GM21360 (cell line): ENCODE measurements around the gene EEFSEC.

ENCODE experiments used
- ATAC-seq: cut with Tn5 transposase; IDR thresholded peaks from one replicate; pipeline ENCODE4 v1.9.1; 2021; ENCODE audit warnings: mild to moderate bottlenecking, moderate library complexity; ENCODE audit not compliant: unreplicated experiment

Gene EEFSEC

DNA sequence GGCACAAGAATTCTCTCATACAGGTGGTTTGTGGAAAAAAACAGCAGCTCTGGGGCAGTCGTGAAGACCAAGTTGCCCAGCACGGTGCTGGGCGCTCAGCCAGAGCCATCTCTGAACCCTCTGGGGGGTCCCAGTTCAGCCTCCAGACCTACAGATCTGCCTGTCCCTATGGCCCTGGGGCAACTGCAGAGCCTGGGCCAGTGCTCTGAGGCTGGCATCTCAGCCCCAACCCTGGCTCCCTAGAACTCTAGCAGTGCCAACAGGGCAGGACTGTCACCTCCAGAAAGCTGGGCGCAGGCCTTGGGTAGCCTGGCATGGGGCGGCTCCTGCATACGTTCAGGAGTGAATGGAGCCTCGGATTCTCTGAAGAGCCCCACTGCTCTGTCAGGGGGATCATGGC is 268.7 kb downstream of the EEFSEC start:
- no peak for ATAC-seq

DNA sequence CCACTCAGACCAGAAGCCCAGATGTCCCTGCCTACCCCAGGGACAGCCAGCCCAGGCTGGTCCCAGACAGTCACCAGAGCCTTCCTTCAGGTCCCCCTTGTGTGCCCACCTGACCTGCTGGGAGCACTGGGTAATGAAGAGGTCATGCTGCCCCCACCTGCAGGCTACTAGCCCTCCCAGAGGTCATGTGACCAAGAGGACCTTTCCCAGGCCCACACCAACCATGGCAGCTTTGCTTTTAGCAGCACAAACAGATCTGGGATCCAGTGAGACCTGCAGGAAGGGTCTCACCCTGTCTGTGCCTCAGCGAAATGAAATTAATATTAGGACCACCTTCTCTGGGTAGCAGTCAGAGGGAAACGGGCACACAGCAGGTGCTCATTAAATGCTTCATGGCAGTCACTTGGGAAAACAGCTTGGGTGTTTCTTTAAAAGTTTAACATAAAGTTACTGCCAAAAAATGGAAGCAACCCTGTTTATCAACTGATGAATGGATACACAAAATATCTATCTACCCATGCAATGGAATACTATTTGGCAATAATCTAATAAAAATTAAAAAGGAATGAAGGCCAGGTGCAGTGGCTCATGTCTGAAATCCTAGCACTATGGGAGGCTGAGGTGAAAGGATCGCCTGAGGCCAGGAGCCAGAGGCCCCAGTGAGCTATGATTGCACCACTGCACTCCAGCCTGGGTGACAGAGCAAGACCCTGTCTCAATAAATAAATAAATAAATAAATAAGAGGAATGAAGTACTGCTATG is 269.7 kb downstream of the EEFSEC start:
- ATAC-seq = no peak

DNA sequence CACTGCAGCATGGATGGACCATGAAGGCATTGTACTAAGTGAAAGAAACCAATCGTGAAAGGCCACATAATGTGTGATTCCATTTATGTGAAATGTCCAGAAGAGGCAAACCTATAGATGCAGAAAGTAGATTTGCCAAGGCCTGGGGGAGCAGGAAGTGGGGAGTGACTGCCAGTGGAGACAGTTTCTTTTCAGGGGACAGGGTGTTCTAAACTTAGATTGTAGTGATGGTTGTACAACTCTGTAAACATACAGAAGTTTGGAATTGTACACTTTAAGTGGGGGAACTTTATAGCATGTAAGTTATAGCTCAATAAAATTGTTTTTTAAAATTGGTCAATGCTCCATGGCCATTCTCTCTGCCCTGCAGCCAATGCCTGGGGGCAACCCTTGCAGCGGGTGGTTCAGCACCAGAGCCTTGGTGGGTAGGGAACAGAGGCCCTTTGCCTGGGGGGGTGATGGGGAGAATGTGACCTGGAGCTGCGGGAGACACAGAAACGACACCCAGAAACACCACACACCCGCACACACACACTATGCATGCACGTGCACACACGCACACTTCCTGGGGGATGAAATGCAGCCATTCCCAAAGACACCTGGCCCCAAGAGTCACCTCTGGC is 270.4 kb downstream of the EEFSEC start:
- ATAC-seq = no peak

DNA sequence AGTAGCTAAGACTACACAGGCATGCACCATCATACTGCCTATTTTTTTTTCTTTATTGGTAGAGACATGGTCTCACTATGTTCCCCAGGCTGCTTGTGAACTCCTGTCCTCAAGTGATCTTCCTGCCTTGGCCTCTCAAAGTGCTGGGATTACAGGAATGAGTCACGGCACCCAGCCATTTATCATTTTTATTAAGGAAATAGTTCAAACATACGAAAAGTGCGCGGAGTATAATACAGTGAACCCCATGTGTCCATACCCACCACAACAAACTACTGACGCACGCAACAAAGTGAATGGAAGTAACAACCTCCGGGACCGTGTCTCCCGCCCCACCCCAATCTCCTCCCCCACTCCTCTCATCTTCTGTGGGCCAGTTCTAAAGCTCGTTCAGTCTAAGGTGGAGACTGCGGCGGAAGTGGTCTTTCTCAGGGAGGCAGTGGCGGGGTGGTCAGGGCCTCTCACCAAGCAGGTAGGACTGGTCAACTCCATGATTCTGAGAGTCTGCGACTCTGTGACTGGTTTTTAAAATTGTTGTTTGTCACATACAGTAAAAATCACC is 271.3 kb downstream of the EEFSEC start:
- ATAC-seq = no peak

DNA sequence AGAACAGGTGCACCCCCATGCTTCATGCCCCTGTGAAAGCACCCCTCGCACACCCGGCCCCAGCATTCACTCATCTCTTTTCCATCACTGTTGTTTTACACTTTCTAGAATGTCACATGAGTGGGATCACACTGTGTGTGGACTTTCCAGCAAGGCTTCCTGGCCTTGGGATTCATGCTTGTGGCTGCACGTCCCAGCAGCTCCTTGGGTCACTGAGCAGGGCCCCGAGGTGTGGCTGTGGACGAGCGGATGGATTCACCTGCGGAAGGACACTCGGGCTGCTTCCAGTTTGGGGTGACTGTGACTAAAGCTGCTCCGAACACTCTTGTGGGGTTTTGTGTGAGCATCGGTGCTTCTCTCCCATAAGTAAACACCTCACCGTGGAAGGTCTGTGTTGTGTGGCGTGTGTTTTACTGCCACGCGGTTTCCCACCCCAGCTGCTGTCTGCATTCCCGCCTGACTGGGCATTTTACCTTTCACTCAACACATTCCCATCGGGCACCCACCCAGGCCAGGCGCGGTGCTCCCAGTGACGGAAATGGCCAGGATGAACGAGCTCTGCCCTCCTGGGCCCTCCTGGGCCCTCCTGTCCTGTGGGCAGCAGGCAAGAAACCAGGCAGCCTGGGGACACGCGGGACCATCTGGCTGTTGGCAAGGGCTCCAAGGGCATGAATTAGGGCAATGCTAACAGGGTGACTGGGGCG is 272.0 kb downstream of the EEFSEC start:
- ATAC-seq = no peak

DNA sequence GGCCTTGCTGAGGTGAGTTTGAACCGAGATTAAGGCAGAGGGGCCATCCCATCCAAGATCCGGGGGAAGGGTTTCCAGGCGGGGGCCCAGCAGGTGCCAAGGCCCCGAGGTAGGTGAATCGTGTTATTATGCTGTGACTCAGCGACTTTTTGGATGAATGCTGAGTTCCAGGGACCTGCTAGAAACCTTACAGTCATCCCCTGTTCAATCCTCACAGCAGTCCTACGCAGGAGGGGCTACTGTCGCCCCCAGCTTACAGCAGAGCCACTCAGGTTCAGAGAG is 272.5 kb downstream of the EEFSEC start:
- no peak for ATAC-seq

DNA sequence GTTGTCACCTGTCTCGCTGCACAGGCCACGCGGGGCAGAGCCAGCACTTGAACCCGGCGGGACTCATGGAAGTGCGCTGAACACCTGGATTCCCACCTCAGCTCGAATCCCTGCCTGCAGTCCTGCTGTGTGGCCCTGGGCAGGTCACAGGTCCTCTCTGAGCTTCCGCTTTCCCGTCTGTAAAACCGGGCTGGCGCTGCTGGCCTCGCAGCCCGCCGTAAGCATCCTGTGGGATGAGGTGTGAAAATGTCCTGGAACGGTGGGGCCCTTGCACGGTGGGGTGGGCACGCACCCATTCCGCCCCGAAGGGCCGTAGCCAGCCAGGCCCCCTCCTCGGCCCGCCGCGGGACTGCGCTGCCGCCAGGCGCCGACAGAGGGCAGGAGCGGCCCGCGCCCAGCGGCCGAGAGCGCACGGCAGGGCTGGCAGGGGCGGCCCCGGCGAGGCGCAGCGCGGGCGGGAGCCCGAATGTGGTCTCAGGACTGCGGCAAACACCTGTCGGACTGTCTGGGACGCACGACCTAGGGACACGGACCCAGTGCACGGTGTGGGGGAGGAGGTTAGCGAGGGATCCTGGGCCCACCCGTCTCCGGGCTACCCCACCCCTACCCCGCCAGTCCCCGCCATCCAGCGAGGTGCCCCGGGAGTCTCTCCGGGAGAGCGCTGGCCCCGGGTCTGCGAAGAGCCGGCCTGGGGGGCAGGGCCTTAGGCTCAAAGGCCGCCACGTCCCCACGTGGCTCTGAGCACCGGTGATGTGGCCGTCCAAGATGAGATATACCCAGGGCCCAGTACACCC is 273.0 kb downstream of the EEFSEC start:
- no peak for ATAC-seq

DNA sequence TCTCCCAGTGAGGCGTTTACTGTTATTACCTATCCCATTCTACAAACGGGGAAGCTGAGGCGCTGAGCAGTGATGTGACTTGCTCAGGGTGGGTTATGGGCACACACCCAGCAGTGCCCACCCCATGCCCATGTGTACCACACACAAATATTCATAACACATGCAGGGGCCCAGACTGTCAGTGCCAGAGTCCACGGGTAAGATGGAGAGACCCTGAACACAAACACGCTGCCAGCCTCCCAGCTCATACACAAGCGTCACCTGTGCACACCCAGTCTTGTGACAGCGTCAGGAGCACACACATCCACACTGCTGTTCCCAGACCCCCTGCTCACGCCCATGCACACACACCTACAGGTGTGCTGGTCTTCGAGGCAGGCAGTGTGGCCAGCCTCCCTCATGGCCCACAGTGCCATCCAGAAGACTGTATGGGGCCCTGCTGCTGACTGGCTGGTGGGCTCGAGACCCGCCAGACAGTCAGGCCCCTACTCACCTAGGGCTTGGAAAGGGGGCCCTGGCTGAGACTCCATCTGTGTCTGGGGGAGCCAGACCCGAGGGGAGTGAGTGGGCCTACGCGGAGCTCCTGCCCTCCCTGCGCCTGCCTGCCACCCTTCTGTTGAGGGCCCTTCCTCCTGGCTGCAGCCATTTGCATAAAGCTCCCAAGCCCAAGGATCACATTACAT is 274.0 kb downstream of the EEFSEC start:
- ATAC-seq = no peak

DNA sequence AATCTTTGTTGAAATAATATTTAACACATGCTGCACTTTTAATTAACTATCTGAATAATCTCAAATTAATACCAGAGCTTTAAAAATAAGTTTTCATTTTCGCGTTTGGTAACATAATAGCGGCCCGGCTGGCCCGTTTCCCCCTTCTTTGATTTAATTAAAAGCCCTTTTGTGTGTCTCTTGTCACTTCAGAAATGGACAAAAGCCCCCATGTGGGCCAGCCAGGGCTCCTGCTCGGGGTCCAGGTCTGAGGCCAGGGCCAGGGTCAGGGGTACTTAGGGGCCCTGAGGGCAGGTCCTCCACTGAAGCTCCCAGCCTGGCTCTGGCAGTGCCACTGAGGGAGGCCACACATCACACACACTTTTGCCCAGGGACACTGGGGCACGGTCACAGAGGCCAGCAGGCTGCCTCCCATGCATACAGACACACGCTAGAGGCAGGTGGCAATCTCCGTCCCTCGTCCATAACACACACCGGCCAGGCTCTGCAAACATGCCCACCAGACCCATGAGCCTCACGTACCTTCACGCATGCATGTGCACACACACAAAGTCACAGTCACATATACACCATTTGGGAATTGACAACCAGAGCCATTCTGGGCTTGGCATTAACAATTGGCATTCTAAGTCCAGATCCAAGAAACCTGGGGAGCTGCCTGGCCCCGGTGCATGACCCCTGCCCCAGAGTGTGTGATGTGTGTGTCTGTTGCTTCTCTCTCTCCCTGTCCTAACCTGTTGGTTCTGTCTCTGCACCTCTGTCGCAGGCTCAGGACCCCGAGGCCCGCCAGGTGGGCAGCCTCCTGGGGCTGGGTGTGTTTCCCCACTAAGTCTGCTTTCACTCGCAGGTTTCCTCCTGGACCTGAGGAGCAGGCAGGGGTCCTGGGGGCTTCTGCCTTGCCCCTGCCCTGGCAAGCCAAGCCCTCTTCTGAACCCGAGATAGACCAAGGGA is 274.9 kb downstream of the EEFSEC start:
- ATAC-seq = no peak

DNA sequence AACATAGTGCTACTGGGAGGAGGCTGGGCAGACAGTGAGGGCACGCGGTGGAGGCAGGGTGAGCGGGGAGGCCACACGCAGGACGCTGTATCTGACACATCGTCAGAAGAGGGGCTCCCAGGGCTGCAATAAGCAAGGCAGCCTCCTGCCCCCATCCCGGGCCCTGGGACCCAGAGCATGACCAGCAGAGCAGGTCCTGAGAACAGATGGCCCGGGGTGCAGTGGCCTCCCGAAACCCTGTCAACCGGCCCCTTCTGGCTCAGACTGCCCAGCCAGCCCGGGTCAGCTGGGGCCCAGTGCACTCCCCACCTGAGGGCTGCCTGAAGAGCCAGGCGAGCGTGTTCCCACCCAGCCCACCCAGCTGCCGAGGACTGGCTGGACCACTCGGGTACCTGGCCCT is 276.0 kb downstream of the EEFSEC start:
- no peak for ATAC-seq

DNA sequence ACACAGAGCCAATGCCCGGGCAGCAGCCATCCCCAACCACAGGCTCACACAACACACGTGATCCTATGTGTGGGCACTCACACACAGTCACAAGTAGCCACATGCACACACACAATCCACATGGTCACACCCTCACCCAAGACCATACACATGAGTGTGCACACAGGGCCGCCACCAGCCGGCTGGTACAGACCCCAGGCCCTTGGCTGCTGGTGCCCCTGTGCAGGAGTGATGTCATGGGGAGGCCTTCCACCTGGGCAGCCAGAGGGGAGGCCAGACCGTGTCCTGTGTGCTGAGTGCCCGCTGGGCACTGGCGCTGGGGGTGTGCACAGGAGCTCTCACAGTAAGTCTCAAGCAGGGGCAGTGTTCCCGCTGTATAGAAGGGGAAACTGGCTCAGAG is 276.5 kb downstream of the EEFSEC start:
- ATAC-seq = no peak

DNA sequence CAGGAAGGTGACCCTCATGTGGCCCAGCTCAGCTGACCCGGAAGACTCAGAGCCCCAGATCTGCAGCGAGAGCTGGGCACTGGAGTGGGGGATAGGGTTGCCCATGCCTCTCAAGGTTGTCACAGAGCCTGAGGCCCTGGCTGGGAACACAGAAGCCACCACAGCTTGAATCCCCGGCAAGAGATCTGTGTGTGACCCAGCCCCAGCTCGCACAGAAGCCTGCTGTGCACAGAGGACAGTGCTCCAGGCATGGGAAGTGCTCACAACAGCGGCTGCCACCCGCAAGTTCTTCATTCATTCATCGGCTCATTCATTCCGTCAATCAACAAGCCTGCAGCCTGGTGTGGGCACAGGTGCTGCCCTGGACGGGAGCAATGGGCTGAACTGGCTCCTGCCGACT is 277.0 kb downstream of the EEFSEC start:
- ATAC-seq = no peak

DNA sequence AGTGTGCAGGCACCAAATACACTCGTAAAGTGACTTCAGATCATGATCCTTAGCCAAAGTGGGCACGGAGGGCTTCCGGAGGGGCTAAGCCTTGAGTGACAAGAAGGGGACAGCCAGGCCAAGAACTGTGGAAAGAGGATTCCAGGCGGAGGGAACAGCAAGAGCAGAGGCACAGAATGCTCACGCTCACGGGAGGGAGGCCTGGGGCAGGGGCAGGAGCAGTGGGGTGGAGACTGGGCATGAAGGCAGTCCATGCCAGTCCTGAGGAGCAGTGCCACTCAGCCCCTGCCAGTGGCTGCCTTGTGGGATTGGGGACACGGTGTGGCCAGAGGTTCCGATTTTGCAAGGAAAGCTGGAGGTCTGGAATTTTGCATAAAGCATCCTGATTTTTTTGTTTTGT is 277.4 kb downstream of the EEFSEC start:
- ATAC-seq = no peak

DNA sequence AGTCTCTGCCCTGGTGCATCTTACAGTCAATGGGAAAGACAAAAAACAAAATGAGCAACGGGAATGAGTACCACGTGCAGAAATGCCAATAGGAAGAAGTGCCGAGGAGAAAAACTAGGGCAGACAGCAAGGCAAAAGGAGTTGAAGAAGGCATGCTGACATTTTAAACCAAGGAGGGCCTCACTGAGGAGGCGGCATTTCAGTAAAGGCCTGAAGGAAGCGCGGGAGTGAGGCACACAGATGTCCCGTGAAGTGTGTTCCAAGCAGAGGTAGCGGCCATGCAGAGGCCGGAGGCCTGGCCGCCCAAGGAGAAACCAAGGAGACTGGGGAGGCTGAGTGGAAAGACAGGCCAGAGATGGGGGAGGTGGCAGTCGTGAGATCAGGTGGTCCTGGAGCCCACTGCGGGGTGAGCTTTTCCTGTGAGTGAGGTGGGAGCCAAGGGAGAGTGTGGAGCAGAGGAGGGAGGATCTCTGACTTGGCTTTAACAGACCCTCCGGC is 278.6 kb downstream of the EEFSEC start:
- no peak for ATAC-seq

DNA sequence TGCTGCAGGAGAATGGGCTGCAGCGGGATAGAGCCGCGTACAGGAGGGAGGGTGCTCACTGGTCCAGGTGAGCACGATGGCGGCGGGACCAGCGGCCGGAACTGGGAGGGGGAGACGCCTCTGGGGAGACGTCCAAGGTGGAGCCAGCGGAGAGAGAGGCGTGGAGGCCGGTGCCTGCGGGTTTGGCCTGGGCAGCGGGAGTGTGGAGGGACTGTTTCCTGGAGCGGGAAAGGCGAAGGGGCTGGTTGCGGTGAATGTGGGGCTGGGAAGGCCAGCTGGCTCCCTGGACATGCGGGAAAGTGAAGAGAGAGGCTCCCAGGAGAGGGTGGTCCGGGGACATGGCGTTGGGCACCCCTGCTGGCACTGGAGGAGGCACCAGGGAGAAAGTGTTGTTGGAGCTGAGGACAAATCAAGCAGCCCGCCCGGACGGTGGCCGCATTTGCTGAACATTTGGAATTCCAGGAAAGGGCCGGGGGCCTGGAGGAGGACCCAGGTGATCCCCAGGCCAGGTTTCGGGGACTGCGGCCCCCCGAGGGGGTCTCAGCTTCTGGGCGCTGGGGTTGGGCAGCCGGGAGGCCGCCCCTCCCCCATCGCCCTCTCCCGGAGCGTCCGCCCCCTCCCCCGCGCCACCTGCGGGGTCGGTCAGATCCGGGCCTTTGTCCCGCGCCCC is 279.2 kb downstream of the EEFSEC start:
- ATAC-seq = no peak

DNA sequence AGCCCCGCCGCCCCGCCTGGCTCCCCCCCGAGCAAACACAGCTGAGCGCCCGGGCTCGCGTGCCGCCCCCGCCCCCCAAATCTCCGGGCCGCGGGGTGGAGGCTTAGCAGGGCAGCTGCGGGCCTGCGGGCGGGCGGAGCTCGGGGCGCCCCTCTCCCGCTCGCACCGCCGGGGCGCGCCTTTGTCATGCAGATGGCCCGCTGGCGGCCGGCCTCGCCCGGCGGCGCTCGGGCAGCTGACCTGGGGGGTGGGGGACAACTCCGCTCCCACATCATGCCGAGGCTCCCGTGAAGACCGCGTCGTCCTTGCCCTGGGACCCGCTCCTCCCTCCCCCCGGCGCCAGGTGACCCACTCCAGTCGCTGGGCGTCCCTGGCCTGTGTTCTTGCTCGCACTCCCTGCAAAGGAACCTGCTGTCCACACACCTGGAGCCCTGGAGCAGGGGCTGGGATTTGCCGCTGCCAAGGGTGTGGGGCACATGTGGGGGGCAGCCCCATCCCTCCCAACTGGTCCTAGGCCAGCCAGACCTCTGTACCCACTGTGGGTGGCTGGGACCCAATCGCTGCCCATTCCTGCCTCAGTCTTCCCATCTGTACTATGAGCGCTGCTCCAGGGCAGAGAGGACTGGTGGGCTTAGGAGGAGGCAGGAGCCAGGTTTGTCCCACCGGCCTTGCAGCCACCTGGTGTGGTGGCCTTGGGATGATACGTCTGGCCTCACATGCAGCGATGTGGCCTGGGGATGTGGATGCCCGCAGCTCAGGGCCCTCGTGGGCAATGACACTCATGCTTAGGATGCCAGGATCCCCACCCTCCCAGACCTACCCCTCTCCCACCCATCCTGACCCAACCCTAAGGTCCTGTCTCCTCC is 279.9 kb downstream of the EEFSEC start:
- ATAC-seq = no peak

DNA sequence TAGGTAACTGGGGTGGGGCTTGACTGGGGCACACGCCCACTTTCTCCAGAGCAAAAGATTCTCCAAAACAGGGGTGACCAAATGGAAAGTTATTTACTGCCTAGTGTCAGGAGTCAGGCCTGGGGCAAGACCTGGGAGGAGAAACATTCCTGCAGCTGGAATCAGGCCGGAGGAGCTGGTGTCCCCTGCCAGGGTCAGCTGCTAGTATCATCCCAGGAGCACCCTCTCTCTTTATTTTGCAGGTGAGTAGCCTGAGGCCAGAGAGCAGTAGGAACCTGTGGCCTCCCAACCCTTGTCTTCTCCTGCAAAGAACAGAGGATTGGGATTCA is 280.5 kb downstream of the EEFSEC start:
- no peak for ATAC-seq

DNA sequence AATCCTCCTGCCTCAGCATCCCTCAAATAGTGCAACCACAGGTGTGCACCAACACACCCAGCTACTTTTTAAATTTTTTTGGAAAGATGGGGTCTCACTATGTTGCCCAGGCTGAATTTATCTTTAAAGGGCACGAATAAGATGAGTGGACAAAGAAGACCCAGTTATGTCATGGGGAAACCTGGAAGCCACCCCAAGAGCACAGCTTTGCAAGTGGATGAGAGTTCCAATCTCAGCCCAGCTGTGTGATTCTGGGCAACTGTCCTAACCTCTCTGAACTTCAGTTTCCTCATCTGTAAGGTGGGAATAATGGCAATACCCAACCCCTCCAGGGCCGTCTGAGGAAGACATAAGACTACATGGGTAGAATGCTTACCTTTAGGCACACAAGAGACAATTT is 281.2 kb downstream of the EEFSEC start:
- no peak for ATAC-seq
